K562 (cell line): ENCODE results near the gene RARA.

ENCODE experiments used
- ARID2 ChIP-seq: fragments of 450-650 bp; IDR thresholded peaks from 2 replicates; pipeline ENCODE4 v1.6.1; 2017; ENCODE audit warnings: antibody characterized with exemption, mild to moderate bottlenecking
- ERF ChIP-seq: fragments of 450-650 bp; formaldehyde crosslinking; IDR thresholded peaks from 2 replicates; pipeline ENCODE4 v1.4.0; 2020; ENCODE audit warnings: mild to moderate bottlenecking, mixed read lengths
- HSF4 ChIP-seq: fragments of 250-450 bp; sonication (Bioruptor Pico); IDR thresholded peaks from 2 replicates; pipeline ENCODE4 v2.1.2; 2022; ENCODE audit warnings: mild to moderate bottlenecking, moderate library complexity, borderline replicate concordance
- KLF16 ChIP-seq: IDR thresholded peaks from 2 replicates; pipeline ENCODE4 v1.6.1; 2016; ENCODE audit warnings: antibody characterized with exemption
- MAFK ChIP-seq: IDR thresholded peaks from 2 replicates; pipeline ENCODE4 v1.6.1; 2011; ENCODE audit warnings: low read length, improper control_type of control experiment
- NFE2 ChIP-seq: IDR thresholded peaks from 2 replicates; pipeline ENCODE4 v1.6.1; 2014; ENCODE audit warnings: antibody characterized with exemption, low read depth
- NFYB ChIP-seq: IDR thresholded peaks from 2 replicates; pipeline ENCODE4 v1.6.1; 2011; ENCODE audit warnings: mild to moderate bottlenecking, moderate library complexity; ENCODE audit not compliant: insufficient read length; ENCODE audit errors: extremely low read depth
- POLR2A ChIP-seq: fragments of 450-650 bp; conservative IDR thresholded peaks from 2 replicates; pipeline ENCODE4 v1.6.1; 2016
- SIX5 ChIP-seq, 2 experiments: IDR thresholded peaks; 2 replicates each; pipeline ENCODE4 v1.6.1; 2011; ENCODE audit warnings: low read length in 2 of 2, borderline replicate concordance in 1 of 2, low read depth in 1 of 2, mild to moderate bottlenecking in 1 of 2, moderate library complexity in 1 of 2; ENCODE audit not compliant: insufficient read depth in 1 of 2
- SPI1 ChIP-seq: IDR thresholded peaks from 2 replicates; pipeline ENCODE4 v1.6.1; 2011; ENCODE audit warnings: low read depth, low read length, control low read depth, borderline replicate concordance
- TEAD4 ChIP-seq, 2 experiments: sonication (generic) in 1 of 2; formaldehyde crosslinking in 1 of 2; IDR thresholded peaks; 2 replicates each; pipeline versions ENCODE4 v1.6.1 to v1.8.0; 2012 to 2022; ENCODE audit warnings: borderline replicate concordance in 1 of 2, inconsistent platforms in 1 of 2, low read length in 1 of 2, mild to moderate bottlenecking in 1 of 2, missing genetic modification reagents in 1 of 2
- WHSC1 ChIP-seq: IDR thresholded peaks from one replicate; pipeline ENCODE4 v1.6.1; 2012; ENCODE audit warnings: low read length, control low read depth, inconsistent platforms
- ZFX ChIP-seq: sonication (generic); formaldehyde crosslinking; IDR thresholded peaks from 2 replicates; pipeline ENCODE4 v1.8.0; 2022; ENCODE audit warnings: mild to moderate bottlenecking, missing genetic modification reagents, moderate library complexity
- TF ChIP-seq, protein P1 (sequence below), 3 experiments: IDR thresholded peaks in 2 of 3; conservative IDR thresholded peaks in 1 of 3; 2 replicates each; pipeline ENCODE4 v1.5.1; 2011 to 2012; ENCODE audit warnings: low read length in 3 of 3, mild to moderate bottlenecking in 3 of 3, control low read depth in 2 of 3, improper control_type of control experiment in 1 of 3, inconsistent platforms in 1 of 3, low read depth in 1 of 3, mixed read lengths in 1 of 3, moderate library complexity in 1 of 3; ENCODE audit not compliant: insufficient read depth in 2 of 3

DNA sequence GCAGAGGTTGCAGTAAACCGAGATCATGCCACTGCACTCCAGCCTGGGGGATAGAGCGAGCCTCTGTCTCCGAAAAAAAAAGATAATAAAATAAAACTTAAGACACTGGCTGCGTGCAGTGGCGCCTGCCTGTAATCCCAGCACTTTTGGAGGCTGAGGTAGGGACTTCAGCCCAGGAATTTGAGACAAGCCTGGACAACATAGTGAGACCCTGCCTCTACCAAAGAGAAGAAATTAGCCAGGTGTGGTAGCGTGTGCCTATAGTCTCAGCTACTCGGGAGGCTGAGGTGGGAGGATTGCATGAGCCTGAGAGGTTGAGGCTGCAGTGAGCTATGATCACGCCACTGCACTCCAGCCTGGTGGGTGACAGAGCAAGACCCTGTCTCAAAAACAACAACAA is 26.6 kb downstream of the RARA start:
- TF ChIP-seq NFE2, result no peak
- no peak for TF ChIP-seq ZFX (CRISPR knock-in tag)
- TF ChIP-seq TEAD4 (IDR thresholded peaks at IDR 0.05; ENCODE audit: low read length), result no peak
- TF ChIP-seq TEAD4 (CRISPR knock-in tag; IDR thresholded peaks at IDR 0.05; ENCODE audit: borderline replicate concordance), result no peak
- no peak for TF ChIP-seq KLF16
- no peak for TF ChIP-seq NFYB
- no peak for TF ChIP-seq POLR2A
- no peak for TF ChIP-seq ARID2
- TF ChIP-seq ERF (CRISPR knock-in tag), result no peak
- no peak for TF ChIP-seq SIX5 (IDR thresholded peaks at IDR 0.05; ENCODE audit: borderline replicate concordance in 1 of 2, insufficient read depth in 1 of 2, low read depth in 1 of 2, low read length in 2 of 2)
- TF ChIP-seq MAFK, result no peak
- no peak for TF ChIP-seq HSF4
- TF ChIP-seq WHSC1, result no peak
- TF ChIP-seq SPI1, result no peak
- TF ChIP-seq, protein P1, sequence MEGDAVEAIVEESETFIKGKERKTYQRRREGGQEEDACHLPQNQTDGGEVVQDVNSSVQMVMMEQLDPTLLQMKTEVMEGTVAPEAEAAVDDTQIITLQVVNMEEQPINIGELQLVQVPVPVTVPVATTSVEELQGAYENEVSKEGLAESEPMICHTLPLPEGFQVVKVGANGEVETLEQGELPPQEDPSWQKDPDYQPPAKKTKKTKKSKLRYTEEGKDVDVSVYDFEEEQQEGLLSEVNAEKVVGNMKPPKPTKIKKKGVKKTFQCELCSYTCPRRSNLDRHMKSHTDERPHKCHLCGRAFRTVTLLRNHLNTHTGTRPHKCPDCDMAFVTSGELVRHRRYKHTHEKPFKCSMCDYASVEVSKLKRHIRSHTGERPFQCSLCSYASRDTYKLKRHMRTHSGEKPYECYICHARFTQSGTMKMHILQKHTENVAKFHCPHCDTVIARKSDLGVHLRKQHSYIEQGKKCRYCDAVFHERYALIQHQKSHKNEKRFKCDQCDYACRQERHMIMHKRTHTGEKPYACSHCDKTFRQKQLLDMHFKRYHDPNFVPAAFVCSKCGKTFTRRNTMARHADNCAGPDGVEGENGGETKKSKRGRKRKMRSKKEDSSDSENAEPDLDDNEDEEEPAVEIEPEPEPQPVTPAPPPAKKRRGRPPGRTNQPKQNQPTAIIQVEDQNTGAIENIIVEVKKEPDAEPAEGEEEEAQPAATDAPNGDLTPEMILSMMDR (IDR thresholded peaks at IDR 0.05 in 2 of 3, conservative IDR thresholded peaks at IDR 0.05 in 1 of 3; ENCODE audit: insufficient read depth in 2 of 3, low read depth in 1 of 3, low read length in 3 of 3), result no peak
